ENCODE measurements around the gene CDC34.

CDC34 gene

GRCh38 chr19:531753-532560 is at the start of gene CDC34:
TSS of gene CDC34 (plus strand) at chr19:531760. CDS start at chr19:531932, 172 bp downstream.
- Histone ChIP-seq H3K36me3 (peaks cover 13 to 20% (median 17%) of the 10 kb centered on the region in 3 donors), H3K27ac (peak within 1 kb of the TSS; percentile 97), H3K4me1 (peaks cover 7 to 38% (median 31%) of the 10 kb centered on the region in 4 donors), H3K9me3 (no peaks in the 10 kb centered on the region), H3K27me3 (no peaks in the 10 kb centered on the region), H3K4me3 (peak within 1 kb of the TSS; percentile 78 to 90)
- intact Hi-C loops (cut with DNase I; ENCODE audit: low total_unique reads), result no loop called here
- no peak for DNase-seq
- no peak for TF ChIP-seq CTCF (IDR thresholded peaks at IDR 0.05)

GRCh38 chr19:482186-483041 is 49.1 kb upstream of the CDC34 start:
- DNase-seq, result no peak
- Histone ChIP-seq H3K4me1 (peaks cover 0 to 5% (median 4%) of the 10 kb centered on the region in 4 donors), H3K27me3 (peaks cover 0 to 41% of the 10 kb centered on the region in 2 donors), H3K36me3 (no peaks in the 10 kb centered on the region), H3K27ac (no peak overlapping the region), H3K9me3 (no peaks in the 10 kb centered on the region), H3K4me3 (no peak overlapping the region)
- intact Hi-C loops (cut with DNase I; ENCODE audit: low total_unique reads), result no loop called here
- TF ChIP-seq CTCF (IDR thresholded peaks at IDR 0.05), result no peak

- Histone ChIP-seq H3K4me3 (no peak overlapping the region), H3K27ac (no peak overlapping the region), H3K36me3 (no peaks in the 10 kb centered on the region), H3K4me1 (peaks cover 0 to 9% (median 5%) of the 10 kb centered on the region in 4 donors), H3K9me3 (no peaks in the 10 kb centered on the region), H3K27me3 (peaks cover 0 to 30% of the 10 kb centered on the region in 2 donors)
- intact Hi-C loops (cut with DNase I; ENCODE audit: low total_unique reads), result no loop called here
- no peak for TF ChIP-seq CTCF (IDR thresholded peaks at IDR 0.05)
- no peak for DNase-seq
These were observed 48.1 kb upstream of the CDC34 start for GRCh38 chr19:483332-484072.

- DNase-seq, result no peak
- Histone ChIP-seq H3K36me3 (no peaks in the 10 kb centered on the region), H3K4me3 (no peak overlapping the region), H3K27ac (no peak overlapping the region), H3K9me3 (no peaks in the 10 kb centered on the region), H3K4me1 (peaks cover 0 to 11% (median 7%) of the 10 kb centered on the region in 4 donors), H3K27me3 (peaks cover 0 to 29% of the 10 kb centered on the region in 2 donors)
- no peak for TF ChIP-seq CTCF (IDR thresholded peaks at IDR 0.05)
- intact Hi-C loops (cut with DNase I; ENCODE audit: low total_unique reads), result no loop called here
These were observed 47.1 kb upstream of the CDC34 start for GRCh38 chr19:484494-484893.

GRCh38 chr19:485077-485476 is 46.5 kb upstream of the CDC34 start:
- H3K9me3 ChIP-seq, result no peaks in the 10 kb centered on the region
- no peaks in the 10 kb centered on the region for H3K36me3 ChIP-seq
- intact Hi-C loops (cut with DNase I; ENCODE audit: low total_unique reads), result no loop called here
- H3K27me3 ChIP-seq, result peaks cover 0 to 29% of the 10 kb centered on the region in 2 donors
- no peak for TF ChIP-seq CTCF (IDR thresholded peaks at IDR 0.05)
- H3K4me1 ChIP-seq, result peaks cover 0 to 12% (median 8%) of the 10 kb centered on the region in 4 donors
- no peak overlapping the region for H3K27ac ChIP-seq
- H3K4me3 ChIP-seq, result no peak overlapping the region
- DNase-seq, result no peak

Measured in tibial artery (tissue), 4 donors.